H9 (cell line): ENCODE results near the gene KLHL28. TPM values are rescaled to one million over a fixed set of nuclear protein-coding genes. Genes with fewer than 3 reads are reported as not detected.
A peak's percentile ranks its signal among the peaks of the same experiment; 100 is the strongest.

Experiments used
- DNase-seq: peaks from one replicate; pipeline ENCODE4 v3.0.0-alpha.2; 2017
- H2AFZ ChIP-seq: one replicate; pipeline ENCODE4 v1.6.1; 2013; ENCODE audit warnings: mild to moderate bottlenecking, low read length, control low read depth, moderate library complexity
- H2AK5ac ChIP-seq: 2 replicates; pipeline ENCODE4 v1.6.1; 2013; ENCODE audit warnings: low read length, control low read depth, mixed read lengths; ENCODE audit not compliant: insufficient read length
- H2BK120ac ChIP-seq: one replicate; pipeline ENCODE4 v1.6.1; 2013; ENCODE audit warnings: low read depth, mild to moderate bottlenecking, low read length, control low read depth, inconsistent platforms; ENCODE audit not compliant: poor library complexity, severe bottlenecking
- H2BK12ac ChIP-seq: 2 replicates; pipeline ENCODE4 v1.6.1; 2013; ENCODE audit warnings: low read length, control low read depth, mixed read lengths, low read depth; ENCODE audit not compliant: insufficient read length
- H2BK15ac ChIP-seq: 2 replicates; pipeline ENCODE4 v1.6.1; 2013; ENCODE audit warnings: low read depth, low read length, control low read depth
- H2BK20ac ChIP-seq: one replicate; pipeline ENCODE4 v1.6.1; 2013; ENCODE audit warnings: low read depth, mild to moderate bottlenecking, low read length, control low read depth, inconsistent platforms; ENCODE audit not compliant: poor library complexity, severe bottlenecking
- H2BK5ac ChIP-seq: 2 replicates; pipeline ENCODE4 v1.6.1; 2013; ENCODE audit warnings: low read length, control low read depth, mixed read lengths; ENCODE audit not compliant: insufficient read length
- H3K14ac ChIP-seq: 2 replicates; pipeline ENCODE4 v1.6.1; 2013; ENCODE audit warnings: low read length, control low read depth; ENCODE audit not compliant: insufficient read depth
- H3K18ac ChIP-seq: 2 replicates; pipeline ENCODE4 v1.6.1; 2013; ENCODE audit warnings: low read depth, mild to moderate bottlenecking, mixed read lengths, low read length, control low read depth; ENCODE audit not compliant: insufficient read length
- H3K23ac ChIP-seq: 2 replicates; pipeline ENCODE4 v1.6.1; 2013; ENCODE audit warnings: low read length, control low read depth, mixed read lengths, low read depth; ENCODE audit not compliant: insufficient read length
- H3K23me2 ChIP-seq: 2 replicates; pipeline ENCODE4 v1.6.1; 2013; ENCODE audit warnings: low read depth, mild to moderate bottlenecking, mixed read lengths, low read length, control low read depth; ENCODE audit not compliant: insufficient read length, poor library complexity, severe bottlenecking
- H3K27ac ChIP-seq: 2 replicates; pipeline ENCODE4 v1.5.1; 2013; ENCODE audit warnings: low read length, control low read depth, mixed read lengths, low read depth; ENCODE audit not compliant: insufficient read length
- H3K27me3 ChIP-seq: 2 replicates; pipeline ENCODE4 v1.6.1; 2013; ENCODE audit warnings: low read length, control low read depth, inconsistent platforms; ENCODE audit not compliant: insufficient read depth
- H3K4ac ChIP-seq: 2 replicates; pipeline ENCODE4 v1.6.1; 2013; ENCODE audit warnings: low read depth, mild to moderate bottlenecking, control low read depth, inconsistent platforms, low read length, moderate library complexity
- H3K4me1 ChIP-seq: 2 replicates; pipeline ENCODE4 v1.6.1; 2013; ENCODE audit warnings: low read length, control low read depth, inconsistent platforms; ENCODE audit not compliant: insufficient read depth
- H3K4me2 ChIP-seq: 2 replicates; pipeline ENCODE4 v1.6.1; 2013; ENCODE audit warnings: low read length, control low read depth, mixed read lengths; ENCODE audit not compliant: insufficient read length, insufficient read depth
- H3K56ac ChIP-seq: 2 replicates; pipeline ENCODE4 v1.6.1; 2013; ENCODE audit warnings: low read depth, mild to moderate bottlenecking, mixed read lengths, low read length, control low read depth; ENCODE audit not compliant: insufficient read length
- H3K79me1 ChIP-seq: 2 replicates; pipeline ENCODE4 v1.6.1; 2013; ENCODE audit warnings: low read depth, mild to moderate bottlenecking, moderate library complexity, low read length, control low read depth, inconsistent platforms; ENCODE audit not compliant: insufficient read depth, poor library complexity, severe bottlenecking
- H3K79me2 ChIP-seq: 2 replicates; pipeline ENCODE4 v1.6.1; 2013; ENCODE audit warnings: low read length, control low read depth, inconsistent platforms; ENCODE audit not compliant: insufficient read depth
- H3K9ac ChIP-seq: 2 replicates; pipeline ENCODE4 v1.6.1; 2013; ENCODE audit warnings: low read length, control low read depth, mixed read lengths; ENCODE audit not compliant: insufficient read length; ENCODE audit errors: extremely low read depth
- H3K9me3 ChIP-seq: one replicate; pipeline ENCODE4 v1.6.1; 2013; ENCODE audit warnings: low read depth, low read length, inconsistent platforms; ENCODE audit not compliant: control insufficient read depth
- H3T11ph ChIP-seq: one replicate; pipeline ENCODE4 v1.6.1; 2013; ENCODE audit warnings: mild to moderate bottlenecking, low read length, control low read depth, inconsistent platforms
- H4K20me1 ChIP-seq: one replicate; pipeline ENCODE4 v1.6.1; 2013; ENCODE audit not compliant: control insufficient read depth, insufficient read length, insufficient read depth
- H4K5ac ChIP-seq: 2 replicates; pipeline ENCODE4 v1.6.1; 2013; ENCODE audit warnings: low read depth, mild to moderate bottlenecking, mixed read lengths, low read length, control low read depth; ENCODE audit not compliant: insufficient read length
- H4K8ac ChIP-seq: replicated peaks from 2 replicates; pipeline ENCODE4 v1.6.1; 2013; ENCODE audit warnings: low read length, control low read depth, mixed read lengths, low read depth; ENCODE audit not compliant: insufficient read length
- H4K91ac ChIP-seq: 2 replicates; pipeline ENCODE4 v1.6.1; 2013; ENCODE audit warnings: low read depth, mild to moderate bottlenecking, moderate library complexity, mixed read lengths, low read length, control low read depth; ENCODE audit not compliant: insufficient read length
- H3K27ac Mint-ChIP-seq, 3 experiments: 2 replicates in 2 of 3; 3 replicates in 1 of 3; pipeline ENCODE4 v1.8.0; 2020 to 2021; ENCODE audit warnings: mixed read lengths in 3 of 3, mild to moderate bottlenecking in 1 of 3, moderate library complexity in 1 of 3
- H3K27me3 Mint-ChIP-seq: 2 replicates; pipeline ENCODE4 v1.8.0; 2021; ENCODE audit warnings: low read depth, mild to moderate bottlenecking, moderate library complexity, mixed read lengths
- H3K36me3 Mint-ChIP-seq, 3 experiments: 2 replicates in 2 of 3; 3 replicates in 1 of 3; pipeline ENCODE4 v1.8.0; 2020 to 2021; ENCODE audit warnings: low read depth in 3 of 3, mixed read lengths in 3 of 3; ENCODE audit not compliant: insufficient read depth in 1 of 3
- H3K4me1 Mint-ChIP-seq, 2 experiments: 2 replicates each; pipeline ENCODE4 v1.8.0; 2020; ENCODE audit warnings: mixed read lengths in 2 of 2
- H3K4me3 Mint-ChIP-seq, 2 experiments: 2 replicates in 1 of 2; 3 replicates in 1 of 2; pipeline ENCODE4 v1.8.0; 2020 to 2021; ENCODE audit warnings: mild to moderate bottlenecking in 2 of 2, mixed read lengths in 2 of 2, moderate library complexity in 1 of 2
- H3K9me3 Mint-ChIP-seq, 2 experiments: 2 replicates in 1 of 2; 3 replicates in 1 of 2; pipeline ENCODE4 v1.8.0; 2020; ENCODE audit warnings: mild to moderate bottlenecking in 2 of 2, mixed read lengths in 2 of 2, moderate library complexity in 1 of 2
- WGBS: extraction: QIAGEN DNeasy Blood & Tissue Kit; methylation state at CpG from one replicate; pipeline ENCODE4 v1.1.7; 2013; ENCODE audit warnings: missing lambda C conversion rate, low lambda C conversion rate, mixed read lengths; ENCODE audit not compliant: insufficient read length; ENCODE audit errors: extremely low coverage; 5-methylcytosine and 5-hydroxymethylcytosine counted together
- total RNA-seq: library from RNA; stranded (reverse); gene quantifications from 2 replicates; pipeline ENCODE4 v1.2.1, GENCODE V29; 2021
- TF ChIP-seq, protein P1 (sequence below): fragments of 200-600 bp; sonication (generic); conservative IDR thresholded peaks from 3 replicates; pipeline ENCODE4 v1.8.0; 2021; ENCODE audit warnings: antibody characterized with exemption, mild to moderate bottlenecking

KLHL28 gene
- total RNA-seq, 1 experiment from 2014 or later, result 10.2 TPM

GRCh38 chr14:44963775-44964380 is 2.1 kb upstream of the KLHL28 start:
- Mint-ChIP-seq H3K4me1 (peaks cover 49 to 51% of the 10 kb centered on the region in 2 experiments), H3K27ac (no peak overlapping the region), H3K4me3 (no peak overlapping the region), H3K36me3 (peaks cover 9 to 13% (median 11%) of the 10 kb centered on the region in 3 experiments; a peak in 5 of 7 replicates), H3K9me3 (0 out of 5 replicates have a peak, but pooled peaks cover 0 to 3% of the 10 kb centered on the region in 2 experiments), H3K27me3 (no peaks in the 10 kb centered on the region)
- no peak for DNase-seq
- no peak overlapping the region for H2BK12ac ChIP-seq
- no peak overlapping the region for H3K14ac ChIP-seq
- H3K27me3 ChIP-seq, result no peaks in the 10 kb centered on the region
- no peak overlapping the region for H4K5ac ChIP-seq
- H3K23me2 ChIP-seq, result peaks cover 24% of the 10 kb centered on the region
- no peak overlapping the region for H2AFZ ChIP-seq
- H3K4me2 ChIP-seq, result peak overlapping the region; percentile 99
- no peaks in the 10 kb centered on the region for H4K20me1 ChIP-seq
- WGBS, result no CpG with 5 or more reads among the region's 7 CpGs
- TF ChIP-seq, protein P1, sequence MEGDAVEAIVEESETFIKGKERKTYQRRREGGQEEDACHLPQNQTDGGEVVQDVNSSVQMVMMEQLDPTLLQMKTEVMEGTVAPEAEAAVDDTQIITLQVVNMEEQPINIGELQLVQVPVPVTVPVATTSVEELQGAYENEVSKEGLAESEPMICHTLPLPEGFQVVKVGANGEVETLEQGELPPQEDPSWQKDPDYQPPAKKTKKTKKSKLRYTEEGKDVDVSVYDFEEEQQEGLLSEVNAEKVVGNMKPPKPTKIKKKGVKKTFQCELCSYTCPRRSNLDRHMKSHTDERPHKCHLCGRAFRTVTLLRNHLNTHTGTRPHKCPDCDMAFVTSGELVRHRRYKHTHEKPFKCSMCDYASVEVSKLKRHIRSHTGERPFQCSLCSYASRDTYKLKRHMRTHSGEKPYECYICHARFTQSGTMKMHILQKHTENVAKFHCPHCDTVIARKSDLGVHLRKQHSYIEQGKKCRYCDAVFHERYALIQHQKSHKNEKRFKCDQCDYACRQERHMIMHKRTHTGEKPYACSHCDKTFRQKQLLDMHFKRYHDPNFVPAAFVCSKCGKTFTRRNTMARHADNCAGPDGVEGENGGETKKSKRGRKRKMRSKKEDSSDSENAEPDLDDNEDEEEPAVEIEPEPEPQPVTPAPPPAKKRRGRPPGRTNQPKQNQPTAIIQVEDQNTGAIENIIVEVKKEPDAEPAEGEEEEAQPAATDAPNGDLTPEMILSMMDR, result no peak
- H3K18ac ChIP-seq, result no peak overlapping the region
- no peak overlapping the region for H2BK120ac ChIP-seq
- no peak overlapping the region for H3K27ac ChIP-seq
- H2BK15ac ChIP-seq, result no peak overlapping the region
- peak overlapping the region; percentile 2 for H3K9ac ChIP-seq
- no peak overlapping the region for H2AK5ac ChIP-seq
- H3K79me2 ChIP-seq, result peaks cover 20% of the 10 kb centered on the region; the same call in 1 of the 2 replicates
- H2BK20ac ChIP-seq, result no peak overlapping the region
- H3K56ac ChIP-seq, result no peak overlapping the region
- no peak overlapping the region for H3T11ph ChIP-seq
- H3K4me1 ChIP-seq, result peaks cover 10% of the 10 kb centered on the region
- no peak overlapping the region for H2BK5ac ChIP-seq
- H3K4ac ChIP-seq, result no peak overlapping the region
- no peak overlapping the region for H4K91ac ChIP-seq
- no peaks in the 10 kb centered on the region for H3K79me1 ChIP-seq
- H4K8ac ChIP-seq, result no peak overlapping the region
- H3K23ac ChIP-seq, result no peak overlapping the region
- no peaks in the 10 kb centered on the region for H3K9me3 ChIP-seq
